ENCODE measurements around the gene DLGAP1. TPM values are rescaled to one million over a fixed set of nuclear protein-coding genes. Genes with fewer than 3 reads are reported as not detected.

The DLGAP1 gene
- total and polyA plus RNA-seq, 2 of the 8 experiments (the other 6 are each of a cell fraction or from before 2014, with no cell fraction given): 11.8 to 16.9 TPM

DNA sequence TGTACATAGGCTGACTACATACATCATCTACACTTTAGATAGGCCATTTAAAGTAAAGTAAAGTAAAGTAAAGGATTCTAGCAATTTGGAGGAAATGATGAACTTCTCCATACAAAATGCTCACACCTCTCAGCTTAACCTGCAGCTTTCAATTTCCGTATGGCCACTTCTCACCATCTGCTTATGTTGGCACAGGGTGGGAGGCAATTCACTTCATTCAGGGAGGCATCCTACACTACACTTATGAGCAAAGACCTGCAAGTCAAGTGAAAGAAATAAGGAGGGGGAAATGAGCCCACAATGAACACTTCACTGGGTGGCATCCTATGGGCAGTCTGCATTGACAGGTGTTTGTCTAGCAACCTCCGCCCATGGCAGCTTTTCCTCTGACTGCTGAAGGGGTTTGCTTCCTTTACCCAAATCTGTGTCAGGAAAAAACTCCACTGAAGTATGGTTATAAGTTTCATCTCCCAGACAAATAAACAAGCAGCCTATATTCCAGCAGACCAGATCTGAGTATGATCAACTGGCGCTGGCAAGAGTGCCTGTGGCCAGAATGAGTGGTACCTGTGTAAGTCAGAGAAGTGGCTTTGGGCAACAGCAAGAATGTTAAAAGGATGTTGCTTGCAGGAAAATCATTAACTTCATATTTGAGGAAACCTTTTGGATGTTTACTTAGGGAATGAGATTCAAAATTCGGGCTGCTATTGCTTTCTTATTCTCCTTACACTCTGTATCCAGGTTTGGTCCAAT, 556.1 kb downstream of the DLGAP1 start:
- H4K91ac ChIP-seq (replicated peaks; ENCODE audit: insufficient read length, low read length): no peak overlapping the region
- H3K4me2 ChIP-seq (ENCODE audit: insufficient read depth in 1 of 2, low read depth in 2 of 2, low read length in 2 of 2): no peak overlapping the region
- ChIA-PET CTCF (ENCODE audit: partially characterized antibody) (interaction anchor here (0.6 to 5.3 kb wide), 6 partner anchors 13 to 647 kb away, joined by 3 to 37 read pairs (median 3); no protein-coding TSS in a partner anchor), POLR2A (ENCODE audit: partially characterized antibody) (interaction anchor here (1.3 kb wide), 1 partner anchor 9 kb away, joined by 4 read pairs; no protein-coding TSS in a partner anchor)
- H2AFZ ChIP-seq (ENCODE audit: low read length): no peak overlapping the region
- no peak overlapping the region for H3K27ac ChIP-seq (ENCODE audit: low read depth, low read length)
- no peaks in the 10 kb centered on the region for H3K9me3 ChIP-seq (ENCODE audit: insufficient read depth in 2 of 2, low read depth in 1 of 2, low read length in 1 of 2)
- H3K4me3 ChIP-seq (ENCODE audit: extremely low read depth in 1 of 4, insufficient read depth in 2 of 4, low read depth in 3 of 4, low read length in 4 of 4): no peak overlapping the region
- no peaks in the 10 kb centered on the region for H3K79me2 ChIP-seq (ENCODE audit: control insufficient read depth in 1 of 2, insufficient read depth in 2 of 2, low read length in 2 of 2)
- no peak overlapping the region for H2BK120ac ChIP-seq (replicated peaks; ENCODE audit: low read depth, low read length)
- 91% methylated on average over 4 of the region's 4 CpGs; no CpG with 5 or more reads in 1 of the 2 experiments for WGBS, 2 experiments (ENCODE audit: extremely low coverage in 1 of 2, insufficient coverage in 1 of 2, insufficient read length in 1 of 2, insufficient replicate concordance in 2 of 2, low coverage in 1 of 2, low lambda C conversion rate in 2 of 2, missing lambda C conversion rate in 1 of 2)
- no peak overlapping the region for H2BK5ac ChIP-seq (ENCODE audit: low read depth, low read length)
- no peak overlapping the region for H3K4ac ChIP-seq (replicated peaks; ENCODE audit: insufficient read length, low read depth, low read length)
- peaks cover 3% of the 10 kb centered on the region; the same call in 1 of the 2 replicates for H3K23me2 ChIP-seq (ENCODE audit: low read depth, low read length)
- H3K79me1 ChIP-seq (ENCODE audit: low read depth, low read length): no peaks in the 10 kb centered on the region
- H3K36me3 ChIP-seq (ENCODE audit: control insufficient read depth in 2 of 4, insufficient read depth in 4 of 4, low read length in 3 of 4): no peaks in the 10 kb centered on the region
- no peak overlapping the region for H3K9ac ChIP-seq (replicated peaks in 1 of 4; ENCODE audit: extremely low read depth in 1 of 4, low read depth in 3 of 4, low read length in 3 of 4)
- no peaks in the 10 kb centered on the region for H3K27me3 ChIP-seq (replicated peaks in 1 of 4; ENCODE audit: control insufficient read depth in 3 of 4, extremely low read depth in 1 of 4, insufficient read depth in 3 of 4, low read length in 3 of 4)
- H3K23ac ChIP-seq (ENCODE audit: insufficient read length): no peak overlapping the region
- no peak for FAIRE-seq
- H3K4me1 ChIP-seq (replicated peaks in 1 of 4; ENCODE audit: control insufficient read depth in 3 of 4, insufficient read depth in 4 of 4, low read length in 3 of 4): 0 out of 7 replicates have a peak, but pooled peaks cover 0 to 3% (median 0%) of the 10 kb centered on the region in 4 experiments
- no peak overlapping the region for H4K8ac ChIP-seq (ENCODE audit: extremely low read depth, insufficient read depth, low read length)
- H3K56ac ChIP-seq (replicated peaks; ENCODE audit: insufficient read length, low read depth, low read length): no peak overlapping the region
- H2BK15ac ChIP-seq (ENCODE audit: low read length): no peak overlapping the region
- H2AK5ac ChIP-seq (ENCODE audit: low read depth, low read length): no peak overlapping the region
- H4K20me1 ChIP-seq (replicated peaks in 1 of 2; ENCODE audit: control insufficient read depth in 1 of 2, insufficient read depth in 2 of 2, low read length in 2 of 2): no peaks in the 10 kb centered on the region
- H3K18ac ChIP-seq (ENCODE audit: extremely low read depth, low read length): no peak overlapping the region
- H3K14ac ChIP-seq (ENCODE audit: insufficient read length): no peak overlapping the region
- no peak overlapping the region for H2BK20ac ChIP-seq (ENCODE audit: low read length)
- no peak overlapping the region for H2BK12ac ChIP-seq (ENCODE audit: low read depth, low read length)
- no peak for DNase-seq (ENCODE audit: low read depth in 1 of 2, low spot score in 2 of 2)
- H4K5ac ChIP-seq (ENCODE audit: insufficient read length, low read depth, low read length): no peak overlapping the region
- TF ChIP-seq RFX5 (IDR thresholded peaks at IDR 0.05; ENCODE audit: borderline replicate concordance, low read depth, low read length) (no peak), RXRA (IDR thresholded peaks at IDR 0.05; ENCODE audit: insufficient read depth, low read depth, low read length) (no peak), GTF2F1 (IDR thresholded peaks at IDR 0.05; ENCODE audit: borderline replicate concordance, low read depth, low read length) (no peak), KDM5A (IDR thresholded peaks at IDR 0.05; ENCODE audit: low read length) (no peak), SAP30 (IDR thresholded peaks at IDR 0.05; ENCODE audit: insufficient read depth, insufficient replicate concordance, low read length) (no peak), TEAD4 (IDR thresholded peaks at IDR 0.05; ENCODE audit: low read depth, low read length) (no peak), YY1 (IDR thresholded peaks at IDR 0.05; ENCODE audit: low read depth, low read length) (no peak), HDAC2 (IDR thresholded peaks at IDR 0.05; ENCODE audit: borderline replicate concordance in 1 of 2, low read depth in 2 of 2, low read length in 2 of 2) (no peak)
- TF ChIP-seq, protein P1, sequence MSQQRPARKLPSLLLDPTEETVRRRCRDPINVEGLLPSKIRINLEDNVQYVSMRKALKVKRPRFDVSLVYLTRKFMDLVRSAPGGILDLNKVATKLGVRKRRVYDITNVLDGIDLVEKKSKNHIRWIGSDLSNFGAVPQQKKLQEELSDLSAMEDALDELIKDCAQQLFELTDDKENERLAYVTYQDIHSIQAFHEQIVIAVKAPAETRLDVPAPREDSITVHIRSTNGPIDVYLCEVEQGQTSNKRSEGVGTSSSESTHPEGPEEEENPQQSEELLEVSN (IDR thresholded peaks at IDR 0.05): no peak
- TF ChIP-seq, protein P2, sequence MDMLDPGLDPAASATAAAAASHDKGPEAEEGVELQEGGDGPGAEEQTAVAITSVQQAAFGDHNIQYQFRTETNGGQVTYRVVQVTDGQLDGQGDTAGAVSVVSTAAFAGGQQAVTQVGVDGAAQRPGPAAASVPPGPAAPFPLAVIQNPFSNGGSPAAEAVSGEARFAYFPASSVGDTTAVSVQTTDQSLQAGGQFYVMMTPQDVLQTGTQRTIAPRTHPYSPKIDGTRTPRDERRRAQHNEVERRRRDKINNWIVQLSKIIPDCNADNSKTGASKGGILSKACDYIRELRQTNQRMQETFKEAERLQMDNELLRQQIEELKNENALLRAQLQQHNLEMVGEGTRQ (IDR thresholded peaks at IDR 0.05; ENCODE audit: low read length): no peak
